Activated T-cell treated with anti-CD3 and anti-CD28 coated beads, Interleukin-2, amount 50 U/mL, for 24 hours (primary cell): ENCODE data around the gene NCMAP.
A peak's percentile ranks its signal among the peaks of the same experiment; 100 is the strongest.
"Not testable (repeated sequence)": the region's sequence is repeated elsewhere in the genome, so short reads cannot be mapped to it uniquely, and the experiment has no call there.

Experiments used
- DNase-seq: peaks from one replicate; pipeline ENCODE4 v3.0.0-alpha.2; 2020
- H3K27ac Mint-ChIP-seq: 2 replicates; pipeline ENCODE4 v1.8.0; 2020; ENCODE audit warnings: mild to moderate bottlenecking, mixed read lengths
- H3K27me3 Mint-ChIP-seq: 2 replicates; pipeline ENCODE4 v1.8.0; 2020; ENCODE audit warnings: mixed read lengths
- H3K36me3 Mint-ChIP-seq: 2 replicates; pipeline ENCODE4 v1.8.0; 2020; ENCODE audit warnings: low read depth, mixed read lengths
- H3K4me1 Mint-ChIP-seq: 2 replicates; pipeline ENCODE4 v1.8.0; 2020; ENCODE audit warnings: low read depth, mixed read lengths
- H3K4me3 Mint-ChIP-seq: 2 replicates; pipeline ENCODE4 v1.8.0; 2020; ENCODE audit warnings: mild to moderate bottlenecking, moderate library complexity, mixed read lengths
- H3K9me3 Mint-ChIP-seq: 2 replicates; pipeline ENCODE4 v1.8.0; 2020; ENCODE audit warnings: mixed read lengths

NCMAP gene

GRCh38 chr1:24555591-24556413, at the start of gene NCMAP:
TSS of gene NCMAP (plus strand) at chr1:24556087. CDS start at chr1:24595431, 39,344 bp downstream.
- no peaks in the 10 kb centered on the region for H3K36me3 Mint-ChIP-seq

GRCh38 chr1:24506691-24507381, 49.1 kb upstream of the NCMAP start:
- Mint-ChIP-seq H3K4me3 (peak overlapping the region; percentile 58), H3K27me3 (no peaks in the 10 kb centered on the region), H3K36me3 (peaks cover 41% of the 10 kb centered on the region), H3K4me1 (peaks cover 73% of the 10 kb centered on the region), H3K27ac (peak overlapping the region; percentile 88), H3K9me3 (no peaks in the 10 kb centered on the region)
- no peak for DNase-seq

More at GRCh38 chr1:24555591-24556413, at the start of gene NCMAP:
- Mint-ChIP-seq H3K9me3 (no peaks in the 10 kb centered on the region), H3K27ac (peak within 1 kb of the TSS; percentile 18), H3K27me3 (peaks cover 22% of the 10 kb centered on the region), H3K4me1 (peaks cover 19% of the 10 kb centered on the region), H3K4me3 (peak within 1 kb of the TSS; percentile 61)
- DNase-seq: peak; percentile 70

- Mint-ChIP-seq H3K9me3 (no peaks in the 10 kb centered on the region), H3K4me3 (peak overlapping the region; percentile 58), H3K27ac (peak overlapping the region; percentile 88), H3K4me1 (peaks cover 75% of the 10 kb centered on the region), H3K27me3 (no peaks in the 10 kb centered on the region), H3K36me3 (peaks cover 39% of the 10 kb centered on the region)
- peak; percentile 36 for DNase-seq
Measured at GRCh38 chr1:24507405-24507804, 48.5 kb upstream of the NCMAP start.

GRCh38 chr1:24508911-24509310, 47.0 kb upstream of the NCMAP start:
- Mint-ChIP-seq H3K4me1 (peaks cover 86% of the 10 kb centered on the region), H3K36me3 (peaks cover 38% of the 10 kb centered on the region), H3K4me3 (no peak overlapping the region), H3K27ac (peak overlapping the region; percentile 76), H3K27me3 (no peaks in the 10 kb centered on the region), H3K9me3 (no peaks in the 10 kb centered on the region)
- DNase-seq: no peak

- H3K27ac Mint-ChIP-seq: peak overlapping the region; percentile 80
- peaks cover 71% of the 10 kb centered on the region for H3K4me1 Mint-ChIP-seq
- peaks cover 68% of the 10 kb centered on the region for H3K36me3 Mint-ChIP-seq
- no peak for DNase-seq
- no peak overlapping the region for H3K4me3 Mint-ChIP-seq
- no peaks in the 10 kb centered on the region for H3K27me3 Mint-ChIP-seq
- no peaks in the 10 kb centered on the region for H3K9me3 Mint-ChIP-seq
Measured at GRCh38 chr1:24513706-24514105, 42.2 kb upstream of the NCMAP start.

- H3K27me3 Mint-ChIP-seq: no peaks in the 10 kb centered on the region
- peaks cover 67% of the 10 kb centered on the region for H3K4me1 Mint-ChIP-seq
- DNase-seq: no peak
- no peaks in the 10 kb centered on the region for H3K9me3 Mint-ChIP-seq
- peaks cover 70% of the 10 kb centered on the region for H3K36me3 Mint-ChIP-seq
- H3K27ac Mint-ChIP-seq: peak overlapping the region; percentile 12
- H3K4me3 Mint-ChIP-seq: no peak overlapping the region
Measured at GRCh38 chr1:24514946-24515345, 40.9 kb upstream of the NCMAP start.

- H3K4me1 Mint-ChIP-seq: peaks cover 64% of the 10 kb centered on the region
Measured at GRCh38 chr1:24515671-24516209, 40.1 kb upstream of the NCMAP start.

GRCh38 chr1:24516506-24516905, 39.4 kb upstream of the NCMAP start:
- H3K4me3 Mint-ChIP-seq: no peak overlapping the region
- H3K27ac Mint-ChIP-seq: peak overlapping the region; percentile 6
- H3K36me3 Mint-ChIP-seq: peaks cover 68% of the 10 kb centered on the region

More at GRCh38 chr1:24515671-24516209, 40.1 kb upstream of the NCMAP start:
- H3K9me3 Mint-ChIP-seq, DNase-seq, H3K4me3 Mint-ChIP-seq, H3K27me3 Mint-ChIP-seq: not testable (repeated sequence)
- H3K36me3 Mint-ChIP-seq: peaks cover 72% of the 10 kb centered on the region
- peak overlapping the region; percentile 12 for H3K27ac Mint-ChIP-seq

DNA sequence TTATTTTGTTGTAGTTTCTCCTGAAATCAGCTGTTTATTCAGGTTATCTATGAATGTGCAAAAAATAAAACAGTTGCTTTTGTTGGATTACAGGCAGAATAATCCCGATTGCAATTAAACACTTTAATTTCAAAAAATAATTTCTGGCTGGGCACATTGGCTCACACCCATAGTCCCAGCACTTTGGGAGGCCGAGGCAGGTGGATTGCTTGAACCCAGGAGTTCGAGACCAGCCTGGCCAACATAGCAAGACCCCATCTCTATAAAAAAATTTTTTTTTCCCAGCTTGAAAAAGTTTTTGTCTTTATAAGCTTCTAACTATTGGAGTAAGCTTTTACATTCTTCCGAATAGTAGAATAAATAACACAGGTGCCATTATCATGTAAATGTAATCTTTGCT, 38.0 kb upstream of the NCMAP start:
- Mint-ChIP-seq H3K27me3 (no peaks in the 10 kb centered on the region), H3K36me3 (peaks cover 70% of the 10 kb centered on the region), H3K4me3 (no peak overlapping the region), H3K27ac (no peak overlapping the region), H3K9me3 (peaks cover 3% of the 10 kb centered on the region), H3K4me1 (peaks cover 55% of the 10 kb centered on the region)
- no peak for DNase-seq

More at GRCh38 chr1:24516506-24516905, 39.4 kb upstream of the NCMAP start:
- no peak for DNase-seq
- peaks cover 58% of the 10 kb centered on the region for H3K4me1 Mint-ChIP-seq
- peaks cover 3% of the 10 kb centered on the region for H3K9me3 Mint-ChIP-seq
- H3K27me3 Mint-ChIP-seq: no peaks in the 10 kb centered on the region

GRCh38 chr1:24520282-24520681, 35.6 kb upstream of the NCMAP start:
- Mint-ChIP-seq H3K27ac (peak overlapping the region; percentile 79), H3K36me3 (peaks cover 70% of the 10 kb centered on the region), H3K4me1 (peaks cover 50% of the 10 kb centered on the region)
- H3K9me3 Mint-ChIP-seq, H3K27me3 Mint-ChIP-seq, H3K4me3 Mint-ChIP-seq, DNase-seq: not testable (repeated sequence)

DNA sequence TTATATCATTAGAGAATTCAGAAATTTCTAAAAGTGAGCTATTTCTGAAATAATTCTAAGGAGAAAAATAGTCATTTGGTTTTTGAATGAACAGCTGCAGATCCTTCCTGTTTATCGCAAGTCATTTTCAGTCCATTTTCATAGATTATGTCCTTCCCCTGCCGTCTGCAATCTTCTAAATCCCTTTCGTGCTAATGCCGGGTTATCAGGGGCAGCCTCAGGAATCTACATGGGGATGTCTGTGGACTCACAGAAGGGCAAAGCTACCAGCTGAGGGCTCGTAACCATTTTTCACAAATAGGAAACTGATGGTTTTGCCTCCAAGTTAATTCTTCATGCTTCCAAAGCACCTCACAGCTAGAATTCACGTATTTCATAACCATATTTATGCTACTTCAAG, 30.3 kb upstream of the NCMAP start:
- Mint-ChIP-seq H3K27ac (peak overlapping the region; percentile 22), H3K4me1 (peaks cover 60% of the 10 kb centered on the region), H3K36me3 (peaks cover 50% of the 10 kb centered on the region), H3K9me3 (no peaks in the 10 kb centered on the region), H3K4me3 (no peak overlapping the region), H3K27me3 (no peaks in the 10 kb centered on the region)
- no peak for DNase-seq

- Mint-ChIP-seq H3K27ac (peak overlapping the region; percentile 22), H3K9me3 (no peaks in the 10 kb centered on the region), H3K4me3 (no peak overlapping the region), H3K4me1 (peaks cover 61% of the 10 kb centered on the region), H3K36me3 (peaks cover 50% of the 10 kb centered on the region), H3K27me3 (no peaks in the 10 kb centered on the region)
- no peak for DNase-seq
Measured at GRCh38 chr1:24526045-24526444, 29.8 kb upstream of the NCMAP start.

- peaks cover 58% of the 10 kb centered on the region for H3K36me3 Mint-ChIP-seq
Measured at GRCh38 chr1:24526940-24527542, 28.8 kb upstream of the NCMAP start.

DNA sequence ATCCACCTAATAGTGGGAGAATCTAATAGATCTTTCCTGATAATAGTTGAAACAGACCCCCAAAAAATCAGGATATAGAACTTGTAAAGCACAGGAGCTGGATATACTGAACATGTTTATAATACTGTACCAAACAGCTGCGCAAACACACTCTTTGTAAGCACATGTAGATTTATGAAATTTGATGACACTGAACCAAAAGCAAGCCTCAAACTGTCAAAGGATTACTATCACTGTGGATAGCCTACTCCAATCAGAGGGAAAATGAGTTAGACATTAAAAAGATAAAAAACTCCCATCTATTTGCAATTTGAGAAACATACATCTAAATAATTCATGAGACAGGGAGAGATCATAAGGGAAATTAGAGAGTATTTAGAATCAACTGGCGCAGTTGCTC, 27.1 kb upstream of the NCMAP start:
- DNase-seq: no peak
- H3K27me3 Mint-ChIP-seq: no peaks in the 10 kb centered on the region
- H3K4me3 Mint-ChIP-seq: no peak overlapping the region
- peaks cover 66% of the 10 kb centered on the region for H3K4me1 Mint-ChIP-seq
- peaks cover 59% of the 10 kb centered on the region for H3K36me3 Mint-ChIP-seq
- H3K27ac Mint-ChIP-seq: peak overlapping the region; percentile 27
- H3K9me3 Mint-ChIP-seq: no peaks in the 10 kb centered on the region

More at GRCh38 chr1:24526940-24527542, 28.8 kb upstream of the NCMAP start:
- no peaks in the 10 kb centered on the region for H3K27me3 Mint-ChIP-seq
- peak; percentile 54 for DNase-seq
- no peaks in the 10 kb centered on the region for H3K9me3 Mint-ChIP-seq
- peak overlapping the region; percentile 22 for H3K27ac Mint-ChIP-seq
- H3K4me3 Mint-ChIP-seq: no peak overlapping the region
- peaks cover 68% of the 10 kb centered on the region for H3K4me1 Mint-ChIP-seq
